Trophoblast cell (in vitro differentiated cells and primary cell): ENCODE results near the gene CENPU.

Experiments
- DNase-seq, 2 donors: peaks; one replicate each; pipeline ENCODE4 v3.0.0-alpha.2; 2016
- H2AFZ ChIP-seq: 2 replicates; pipeline ENCODE4 v1.6.1; 2013; ENCODE audit warnings: low read length, moderate library complexity, mild to moderate bottlenecking; ENCODE audit not compliant: insufficient read depth, poor library complexity
- H2AK5ac ChIP-seq: 2 replicates; pipeline ENCODE4 v1.6.1; 2013; ENCODE audit warnings: mild to moderate bottlenecking, low read length
- H2BK120ac ChIP-seq: 2 replicates; pipeline ENCODE4 v1.6.1; 2013; ENCODE audit warnings: low read length, mild to moderate bottlenecking, moderate library complexity; ENCODE audit not compliant: insufficient read depth, poor library complexity
- H2BK12ac ChIP-seq: 2 replicates; pipeline ENCODE4 v1.6.1; 2013; ENCODE audit warnings: mild to moderate bottlenecking, low read length, moderate library complexity
- H2BK5ac ChIP-seq: 2 replicates; pipeline ENCODE4 v1.6.1; 2013; ENCODE audit warnings: low read length, low read depth, moderate library complexity, mild to moderate bottlenecking; ENCODE audit not compliant: poor library complexity
- H3K14ac ChIP-seq: 2 replicates; pipeline ENCODE4 v1.6.1; 2013; ENCODE audit warnings: mild to moderate bottlenecking, low read length
- H3K18ac ChIP-seq: 2 replicates; pipeline ENCODE4 v1.6.1; 2013; ENCODE audit warnings: mild to moderate bottlenecking, low read length
- H3K23ac ChIP-seq: 2 replicates; pipeline ENCODE4 v1.6.1; 2013; ENCODE audit warnings: low read length
- H3K27ac ChIP-seq: 2 replicates; pipeline ENCODE4 v1.5.1; 2013; ENCODE audit warnings: low read depth, mild to moderate bottlenecking, inconsistent platforms, low read length, moderate library complexity
- H3K27me3 ChIP-seq: 2 replicates; pipeline ENCODE4 v1.6.1; 2013; ENCODE audit warnings: inconsistent platforms, mild to moderate bottlenecking, low read length, moderate library complexity; ENCODE audit not compliant: insufficient read depth
- H3K36me3 ChIP-seq, 2 experiments: 1 replicate in 1 of 2; 2 replicates in 1 of 2; pipeline ENCODE4 v1.6.1; 2013; ENCODE audit warnings: low read length in 2 of 2, mild to moderate bottlenecking in 2 of 2, moderate library complexity in 1 of 2; ENCODE audit not compliant: insufficient read depth in 2 of 2, control insufficient read depth in 1 of 2
- H3K4ac ChIP-seq: 2 replicates; pipeline ENCODE4 v1.6.1; 2013; ENCODE audit warnings: low read depth, mild to moderate bottlenecking, low read length, moderate library complexity
- H3K4me1 ChIP-seq, 2 experiments: 1 replicate in 1 of 2; 2 replicates in 1 of 2; pipeline ENCODE4 v1.6.1; 2013; ENCODE audit warnings: low read length in 2 of 2, mild to moderate bottlenecking in 2 of 2, moderate library complexity in 1 of 2; ENCODE audit not compliant: insufficient read depth in 2 of 2, control insufficient read depth in 1 of 2
- H3K4me2 ChIP-seq: 2 replicates; pipeline ENCODE4 v1.6.1; 2013; ENCODE audit warnings: inconsistent platforms, mild to moderate bottlenecking, low read length, moderate library complexity
- H3K4me3 ChIP-seq: 2 replicates; pipeline ENCODE4 v1.5.1; 2013; ENCODE audit warnings: mild to moderate bottlenecking, low read depth, low read length, inconsistent platforms
- H3K79me1 ChIP-seq: one replicate; pipeline ENCODE4 v1.6.1; 2013; ENCODE audit warnings: low read length
- H3K79me2 ChIP-seq: 2 replicates; pipeline ENCODE4 v1.6.1; 2013; ENCODE audit warnings: low read length, mild to moderate bottlenecking; ENCODE audit not compliant: control insufficient read depth, insufficient read depth, poor library complexity
- H3K9ac ChIP-seq: 2 replicates; pipeline ENCODE4 v1.6.1; 2013; ENCODE audit warnings: mild to moderate bottlenecking, low read length
- H3K9me3 ChIP-seq: 2 replicates; pipeline ENCODE4 v1.6.1; 2013; ENCODE audit warnings: low read depth, mild to moderate bottlenecking, control low read depth, inconsistent platforms, low read length; ENCODE audit not compliant: insufficient read depth
- H4K12ac ChIP-seq: 2 replicates; pipeline ENCODE4 v1.6.1; 2013; ENCODE audit warnings: low read depth, mild to moderate bottlenecking, low read length, moderate library complexity
- H4K8ac ChIP-seq: 2 replicates; pipeline ENCODE4 v1.6.1; 2013; ENCODE audit warnings: low read depth, mild to moderate bottlenecking, low read length, moderate library complexity
- H4K91ac ChIP-seq: one replicate; pipeline ENCODE4 v1.6.1; 2013; ENCODE audit warnings: low read depth, mild to moderate bottlenecking, low read length, moderate library complexity
- WGBS: extraction: QIAGEN DNeasy Blood & Tissue Kit; methylation state at CpG from one replicate; pipeline ENCODE4 v1.1.7; 2013; ENCODE audit warnings: missing lambda C conversion rate; ENCODE audit not compliant: insufficient read length, insufficient coverage; ENCODE audit errors: extremely low coverage; 5-methylcytosine and 5-hydroxymethylcytosine counted together

Gene CENPU

GRCh38 chr4:184764601-184765000, 30.7 kb upstream of the CENPU start:
- H3K14ac ChIP-seq = no peak overlapping the region
- no peaks in the 10 kb centered on the region for H3K27me3 ChIP-seq
- H3K4me2 ChIP-seq = no peak overlapping the region
- H3K27ac ChIP-seq = no peak overlapping the region
- no peak overlapping the region for H2AK5ac ChIP-seq
- no peak overlapping the region for H2BK5ac ChIP-seq
- no peak overlapping the region for H3K9ac ChIP-seq
- H2BK120ac ChIP-seq = no peak overlapping the region
- H4K12ac ChIP-seq = no peak overlapping the region
- peaks cover 0 to 2% of the 10 kb centered on the region in 2 experiments for H3K36me3 ChIP-seq
- H4K91ac ChIP-seq = no peak overlapping the region
- H2AFZ ChIP-seq = no peak overlapping the region
- H3K4me3 ChIP-seq = no peak overlapping the region
- DNase-seq = no peak
- H3K18ac ChIP-seq = no peak overlapping the region
- H3K79me1 ChIP-seq = no peaks in the 10 kb centered on the region
- no peaks in the 10 kb centered on the region for H3K79me2 ChIP-seq
- no CpG with 5 or more reads among the region's 4 CpGs for WGBS
- no peak overlapping the region for H2BK12ac ChIP-seq
- H4K8ac ChIP-seq = no peak overlapping the region
- no peak overlapping the region for H3K23ac ChIP-seq
- no peak overlapping the region for H3K4ac ChIP-seq
- peaks cover 0 to 2% of the 10 kb centered on the region in 2 experiments for H3K4me1 ChIP-seq
- peaks cover 3% of the 10 kb centered on the region for H3K9me3 ChIP-seq

GRCh38 chr4:184763150-184763780, 29.4 kb upstream of the CENPU start:
- Histone ChIP-seq H3K27me3 (no peaks in the 10 kb centered on the region), H2AK5ac (no peak overlapping the region), H3K14ac (no peak overlapping the region), H3K18ac (no peak overlapping the region), H3K79me1 (no peaks in the 10 kb centered on the region), H4K91ac (no peak overlapping the region), H3K79me2 (no peaks in the 10 kb centered on the region), H3K4ac (no peak overlapping the region), H3K4me1 (peaks cover 0 to 2% of the 10 kb centered on the region in 2 experiments), H3K27ac (no peak overlapping the region), H4K8ac (no peak overlapping the region), H2AFZ (no peak overlapping the region), H3K9ac (no peak overlapping the region), H3K9me3 (peaks cover 3% of the 10 kb centered on the region), H3K23ac (no peak overlapping the region), H3K4me3 (no peak overlapping the region), H2BK5ac (no peak overlapping the region), H4K12ac (no peak overlapping the region), H3K36me3 (peaks cover 0 to 2% of the 10 kb centered on the region in 2 experiments), H2BK120ac (no peak overlapping the region), H2BK12ac (no peak overlapping the region), H3K4me2 (no peak overlapping the region)
- no CpG with 5 or more reads among the region's 14 CpGs for WGBS
- DNase-seq = no peak

- Histone ChIP-seq H3K9ac (no peak overlapping the region), H2BK120ac (no peak overlapping the region), H2AK5ac (no peak overlapping the region), H4K12ac (no peak overlapping the region), H2BK12ac (no peak overlapping the region), H3K18ac (no peak overlapping the region), H3K27ac (no peak overlapping the region), H3K4me2 (no peak overlapping the region), H3K27me3 (no peaks in the 10 kb centered on the region), H3K23ac (no peak overlapping the region), H3K4me1 (peaks cover 0 to 2% of the 10 kb centered on the region in 2 experiments), H3K79me1 (no peaks in the 10 kb centered on the region), H3K79me2 (no peaks in the 10 kb centered on the region), H3K4me3 (no peak overlapping the region), H2AFZ (no peak overlapping the region), H3K14ac (no peak overlapping the region), H3K36me3 (no peaks in the 10 kb centered on the region), H3K4ac (no peak overlapping the region), H4K91ac (no peak overlapping the region), H3K9me3 (peaks cover 3% of the 10 kb centered on the region), H4K8ac (no peak overlapping the region), H2BK5ac (no peak overlapping the region)
- no CpG with 5 or more reads among the region's 5 CpGs for WGBS
- DNase-seq = no peak
Measured at GRCh38 chr4:184762100-184762499, 28.2 kb upstream of the CENPU start.

- Histone ChIP-seq H2AFZ (no peak overlapping the region), H2BK12ac (no peak overlapping the region), H3K4me2 (no peak overlapping the region), H3K4me3 (no peak overlapping the region), H3K79me2 (no peaks in the 10 kb centered on the region), H4K91ac (no peak overlapping the region), H2BK5ac (no peak overlapping the region), H3K27ac (no peak overlapping the region), H3K18ac (no peak overlapping the region), H2BK120ac (no peak overlapping the region), H3K9ac (no peak overlapping the region), H3K36me3 (no peaks in the 10 kb centered on the region), H4K8ac (no peak overlapping the region), H3K4me1 (peaks cover 3 to 5% of the 10 kb centered on the region in 2 experiments), H2AK5ac (no peak overlapping the region), H3K4ac (no peak overlapping the region), H3K9me3 (peaks cover 3% of the 10 kb centered on the region), H4K12ac (no peak overlapping the region), H3K27me3 (no peaks in the 10 kb centered on the region), H3K23ac (no peak overlapping the region), H3K14ac (no peak overlapping the region), H3K79me1 (no peaks in the 10 kb centered on the region)
- no peak for DNase-seq
- no CpG with 5 or more reads among the region's 5 CpGs for WGBS
Measured at GRCh38 chr4:184760681-184761080, 26.8 kb upstream of the CENPU start.
